SIG-M5 (cell line): ENCODE results near the gene NR2F6.

Experiments used
- DNase-seq: peaks from one replicate; lab custom pipeline; 2025; lab: John Stamatoyannopoulos, UW

NR2F6 gene

DNA sequence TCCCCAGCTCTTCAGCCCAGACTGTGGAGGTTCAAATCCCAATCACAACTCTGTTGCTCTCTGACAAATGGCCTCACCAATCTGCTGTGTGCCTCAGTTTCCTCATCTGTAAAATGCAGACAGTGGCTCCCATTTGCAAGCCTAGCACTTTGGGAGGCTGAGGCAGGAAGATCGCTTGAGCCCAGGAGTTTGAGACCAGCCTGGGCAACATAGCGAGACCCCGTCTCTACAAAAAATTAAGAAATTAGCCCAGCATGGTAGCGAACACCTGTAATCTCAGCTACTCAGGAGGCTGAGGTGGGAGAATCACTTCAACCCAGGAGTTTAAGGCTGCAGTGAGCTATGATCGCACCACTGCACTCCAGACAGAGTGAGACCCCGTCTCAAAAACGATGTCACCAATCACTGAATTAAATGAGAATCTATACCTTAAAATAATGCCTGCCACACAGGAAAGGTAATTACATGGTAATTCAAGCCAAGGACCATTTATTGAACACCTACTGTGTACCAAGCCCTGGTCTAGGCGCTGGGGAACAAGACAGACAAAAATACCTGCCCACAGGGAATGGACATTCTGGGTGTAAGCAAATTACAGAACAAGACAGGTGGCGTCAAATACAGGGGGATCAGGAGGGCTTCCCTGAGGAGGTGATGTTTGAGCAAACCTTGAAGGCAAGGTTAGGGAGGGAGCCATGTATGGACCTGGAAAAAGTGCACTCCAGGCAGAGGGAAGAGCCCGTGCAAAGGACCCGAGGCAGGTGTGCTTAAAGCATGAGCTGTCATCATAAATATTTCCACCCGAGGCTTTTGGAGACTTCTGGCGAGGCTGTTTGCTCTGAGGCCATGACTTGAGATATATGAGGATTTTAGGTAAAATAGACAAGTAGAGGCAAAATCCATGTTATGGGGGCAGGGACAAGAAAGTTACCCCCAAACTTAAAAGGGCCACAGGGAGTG lies 7.7 kb downstream of the NR2F6 start:
- DNase-seq: no peak

- DNase-seq: no peak
Observed at GRCh38 chr19:17236811-17237543, 8.7 kb downstream of the NR2F6 start.

- no peak for DNase-seq
Observed at GRCh38 chr19:17235971-17236777, 9.5 kb downstream of the NR2F6 start.

DNA sequence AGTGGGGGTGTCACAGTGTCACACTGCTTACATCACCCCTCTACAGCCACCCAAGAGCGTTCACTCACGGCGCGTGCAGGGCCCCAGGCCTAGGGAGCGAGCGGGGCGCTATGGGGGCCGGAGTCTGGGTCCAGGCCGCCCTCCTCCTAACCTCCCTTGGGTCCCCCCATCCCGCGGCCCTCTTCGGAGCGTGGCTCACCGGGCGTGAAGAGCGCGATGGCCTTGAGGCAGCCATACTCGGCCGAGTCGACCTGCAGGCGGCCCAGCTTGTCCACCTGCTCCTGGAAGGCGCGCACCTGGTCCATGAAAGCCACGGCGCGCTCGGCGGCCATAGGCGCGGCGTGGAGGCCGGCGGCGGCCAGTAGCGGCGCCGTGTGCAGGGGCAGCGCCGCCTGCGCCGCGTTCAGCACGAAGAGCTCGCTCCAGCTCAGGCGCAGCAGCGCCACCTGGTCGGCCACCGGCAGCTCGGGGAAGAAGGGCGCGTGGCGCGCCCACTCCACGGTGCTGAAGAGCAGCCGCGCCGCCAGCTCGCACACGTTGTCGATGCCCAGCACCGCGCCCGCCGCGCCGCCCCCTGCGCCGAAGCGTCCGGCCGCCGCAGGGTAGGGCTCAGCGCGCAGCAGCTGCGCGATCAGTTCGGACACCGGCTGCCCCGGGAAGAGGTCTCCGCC lies 10.3 kb downstream of the NR2F6 start:
- no peak for DNase-seq

GRCh38 chr19:17234911-17235299 lies 10.8 kb downstream of the NR2F6 start:
- no peak for DNase-seq

GRCh38 chr19:17232258-17232657 lies 13.5 kb downstream of the NR2F6 start:
- DNase-seq: no peak

GRCh38 chr19:17229890-17230289 lies 15.8 kb downstream of the NR2F6 start:
- DNase-seq: no peak

GRCh38 chr19:17227798-17228367 lies 17.8 kb downstream of the NR2F6 start:
- no peak for DNase-seq

DNA sequence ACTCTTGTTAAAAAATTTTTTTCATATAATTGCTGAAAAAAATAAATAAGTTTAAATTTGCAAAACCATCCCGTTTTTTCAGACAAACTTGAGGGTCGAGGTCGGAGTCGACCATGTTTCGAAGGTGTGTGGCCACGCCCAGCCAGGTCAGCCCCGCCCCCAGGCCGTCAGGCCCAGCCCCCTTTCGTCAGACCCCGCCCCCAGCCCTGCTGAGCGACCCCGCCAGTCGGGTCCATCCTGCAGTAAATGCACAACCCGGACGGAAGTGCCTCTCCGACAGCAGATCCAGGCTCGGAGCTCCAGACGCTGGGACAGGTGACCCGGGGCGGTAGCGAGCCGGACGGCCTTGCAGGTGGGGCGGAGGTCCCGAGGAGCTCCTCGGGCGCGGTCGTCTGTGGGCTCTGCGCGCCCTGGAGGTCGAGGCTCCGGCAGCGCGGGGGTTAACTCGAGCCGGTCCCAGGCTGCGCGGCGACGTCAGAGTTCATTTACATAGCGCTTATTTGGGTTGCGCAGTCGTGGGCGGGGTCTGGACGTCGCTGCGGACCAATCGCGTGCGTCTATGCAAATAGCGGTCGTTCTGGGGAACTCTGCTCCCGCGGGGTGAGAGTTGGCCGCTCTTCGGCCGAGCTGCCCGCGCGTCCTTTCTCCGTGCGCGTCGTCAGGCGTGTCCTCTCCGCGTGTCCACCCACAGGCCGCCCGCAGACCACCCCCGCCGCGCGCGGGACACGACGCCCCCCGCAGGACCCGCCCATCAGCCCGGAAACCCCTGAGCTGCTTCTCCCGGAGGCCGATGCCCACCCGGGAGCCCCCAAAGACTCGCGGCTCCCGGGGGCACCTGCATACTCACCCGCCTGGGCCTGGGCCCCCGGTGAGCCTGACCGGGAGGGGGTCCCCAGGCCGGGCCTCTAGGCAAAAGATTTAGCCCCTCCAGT lies 19.5 kb downstream of the NR2F6 start, which contains the start of gene OCEL1:
TSS of gene OCEL1 (plus strand) at position 225 of the 932 bp plus-strand sequence. CDS start at position 247, 22 bp downstream.
- DNase-seq: peak; percentile 76

- no peak for DNase-seq
Observed at GRCh38 chr19:17225053-17225452, 20.7 kb downstream of the NR2F6 start.

DNA sequence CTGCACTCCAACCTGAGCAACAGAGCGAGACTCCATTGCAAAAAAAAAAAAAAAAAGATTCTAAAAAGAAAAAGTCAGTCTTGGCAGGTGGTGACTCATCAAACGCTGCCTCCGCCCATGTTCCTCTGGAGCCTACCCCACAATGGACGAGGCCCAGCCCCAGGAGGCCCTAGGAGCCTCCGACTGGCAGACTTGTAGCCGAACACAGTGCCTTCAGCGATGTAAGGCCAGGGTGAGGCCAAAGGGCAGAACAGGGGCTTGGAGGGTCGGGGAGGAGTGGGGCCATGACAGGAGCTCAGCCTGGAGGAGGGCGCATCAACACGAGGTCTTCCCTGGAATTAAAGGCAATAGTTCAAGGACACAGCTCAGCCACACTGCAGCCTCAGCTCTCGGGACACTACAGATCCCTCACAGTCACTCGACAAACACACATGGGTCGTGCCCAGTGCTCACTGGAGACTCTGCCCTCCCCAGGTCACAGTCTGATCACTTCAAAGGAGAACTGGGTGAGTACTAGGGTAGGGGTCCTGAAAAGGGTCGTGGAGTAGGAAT lies 25.4 kb downstream of the NR2F6 start:
- no peak for DNase-seq

DNA sequence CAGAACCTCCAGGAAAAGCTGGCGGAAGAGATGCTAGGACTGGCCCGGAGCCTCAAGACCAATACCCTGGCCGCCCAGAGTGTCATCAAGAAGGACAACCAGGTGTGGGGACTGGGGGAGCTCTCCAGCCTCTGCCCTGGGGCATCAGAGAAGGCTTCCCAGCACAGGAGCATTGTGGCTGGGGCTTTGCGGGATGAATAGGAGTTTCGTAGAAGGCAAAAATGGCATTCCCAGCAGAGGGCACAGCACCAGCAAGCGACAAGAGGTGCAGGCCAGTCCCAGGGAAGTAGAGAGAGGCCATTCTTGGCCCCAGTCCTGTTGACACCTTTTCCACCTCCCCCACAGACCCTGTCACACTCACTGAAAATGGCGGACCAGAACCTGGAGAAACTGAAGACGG lies 26.4 kb downstream of the NR2F6 start:
- no peak for DNase-seq

DNA sequence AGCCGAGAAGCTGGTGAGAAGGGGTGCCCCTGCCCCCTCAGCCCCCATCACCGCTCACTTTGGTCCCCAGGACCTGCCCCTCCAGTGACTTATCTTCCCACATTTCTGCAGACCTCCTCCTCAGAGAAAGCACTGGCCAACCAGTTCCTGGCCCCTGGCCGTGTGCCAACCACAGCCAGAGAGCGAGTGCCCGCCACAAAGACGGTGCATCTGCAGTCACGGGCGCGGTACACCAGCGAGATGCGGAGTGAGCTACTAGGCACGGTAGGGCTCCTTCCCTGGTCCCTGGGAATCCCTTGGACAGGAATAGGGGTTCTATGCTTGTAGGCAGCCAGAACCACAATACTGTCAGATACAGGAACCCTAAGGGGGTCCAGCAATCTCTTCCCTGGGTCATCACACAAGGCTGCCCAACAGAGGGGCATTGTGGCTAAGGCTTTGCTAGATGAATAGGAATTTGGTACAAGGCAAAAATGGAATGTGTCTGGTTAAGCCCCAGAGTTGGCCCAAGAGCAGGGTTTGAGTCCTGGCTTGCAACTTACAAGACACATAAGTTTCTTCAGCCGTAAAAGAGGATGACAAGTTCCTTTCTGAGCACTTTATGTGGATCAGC lies 29.6 kb downstream of the NR2F6 start:
- DNase-seq: no peak

DNA sequence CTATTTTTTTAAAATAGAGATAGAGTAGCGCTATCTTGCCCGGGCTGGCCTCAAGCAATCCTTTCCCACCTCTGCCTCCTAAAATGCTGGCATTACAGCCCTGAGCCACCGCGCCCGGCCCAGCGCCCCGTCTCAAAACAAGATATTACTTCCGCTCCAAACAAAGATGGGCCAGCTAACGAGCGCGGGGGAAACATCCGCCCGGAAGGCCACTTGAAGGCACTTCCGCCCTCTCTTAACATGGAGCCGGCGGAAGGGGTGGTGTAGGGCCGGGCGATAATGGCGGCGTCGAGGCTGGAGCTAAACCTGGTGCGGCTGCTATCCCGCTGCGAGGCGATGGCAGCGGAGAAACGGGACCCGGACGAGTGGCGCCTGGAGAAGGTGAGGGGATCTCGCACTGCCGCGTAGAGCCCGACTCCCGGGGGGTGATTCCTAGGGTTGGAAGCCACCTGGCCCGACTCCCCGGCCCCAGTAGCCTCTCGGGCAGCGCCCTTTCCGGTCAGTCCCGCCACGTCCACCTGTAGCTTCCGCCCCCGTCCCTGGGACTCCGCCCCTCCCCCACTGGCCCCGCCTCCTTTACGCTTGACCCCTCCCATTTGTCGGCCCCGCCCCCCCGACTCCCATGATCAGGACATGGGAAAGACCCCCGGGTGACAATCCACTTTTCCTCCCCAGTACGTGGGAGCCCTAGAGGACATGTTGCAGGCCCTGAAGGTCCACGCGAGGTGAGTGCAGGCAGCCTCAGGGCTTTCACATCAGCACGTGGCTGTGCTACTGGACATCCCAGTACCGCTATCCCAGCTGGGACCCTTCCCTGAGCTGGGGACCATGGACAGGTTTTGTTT lies 30.4 kb downstream of the NR2F6 start, which contains the start of gene USE1:
TSS of gene USE1 (plus strand) at position 231 of the 845 bp plus-strand sequence. CDS start at position 280, 49 bp downstream.
- peak; percentile 45 for DNase-seq

DNA sequence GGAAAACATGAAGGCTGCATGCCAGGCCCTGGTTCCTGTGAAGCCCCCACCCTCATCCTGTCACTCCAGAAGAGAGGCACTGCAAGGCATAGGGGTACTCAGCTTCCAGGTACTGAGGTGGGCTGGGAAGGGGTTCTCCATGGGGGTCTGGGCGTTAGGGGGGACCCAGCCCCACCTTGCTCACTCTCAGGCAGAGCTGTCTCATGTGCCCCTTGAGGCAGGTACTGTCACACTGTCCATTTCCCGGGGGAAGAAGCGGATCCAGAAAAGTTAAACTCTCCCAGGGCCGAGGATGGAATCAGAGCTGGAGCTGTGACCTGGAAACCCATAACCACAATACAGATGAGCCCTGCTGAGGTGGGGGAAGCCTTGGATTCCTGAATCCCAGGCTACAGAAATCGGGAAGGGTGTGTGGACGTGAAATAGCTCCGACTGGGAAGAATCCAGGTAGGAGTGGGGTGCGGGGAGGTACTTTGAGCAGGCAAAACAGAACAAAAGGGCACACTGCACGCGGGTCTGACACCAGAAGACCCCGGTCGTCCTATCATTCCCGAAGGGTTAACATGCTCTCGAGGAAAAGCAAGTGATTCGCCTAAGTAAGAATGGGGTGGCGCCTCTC lies 31.1 kb downstream of the NR2F6 start:
- DNase-seq: no peak

DNA sequence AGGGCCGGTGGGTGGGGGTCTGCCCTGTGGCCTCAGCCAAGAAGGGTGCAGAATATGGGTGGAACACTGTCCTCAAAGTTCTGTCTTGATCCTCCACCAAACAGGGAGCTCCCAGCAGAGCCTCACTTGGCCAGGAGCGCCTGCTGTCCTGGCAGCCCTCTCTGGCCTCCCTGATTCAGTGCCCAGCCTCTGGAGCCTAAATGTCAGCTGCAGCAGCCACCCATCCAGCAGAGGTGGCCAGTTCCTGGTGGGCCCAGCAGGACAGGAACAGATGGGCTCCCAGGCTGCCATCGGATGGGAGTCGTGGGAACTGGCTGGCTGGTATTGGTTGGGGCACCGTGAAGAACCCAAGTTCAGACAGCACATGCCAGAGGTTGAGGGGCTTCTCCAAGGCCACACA lies 32.4 kb downstream of the NR2F6 start:
- no peak for DNase-seq

GRCh38 chr19:17211547-17212446 lies 33.9 kb downstream of the NR2F6 start:
- DNase-seq: no peak
